ENCODE results near the gene SNX25. TPM values are rescaled to one million over a fixed set of nuclear protein-coding genes. Genes with fewer than 3 reads are reported as not detected.

The SNX25 gene
- total RNA-seq, 1 experiment from 2014 or later: 16.7 TPM

DNA sequence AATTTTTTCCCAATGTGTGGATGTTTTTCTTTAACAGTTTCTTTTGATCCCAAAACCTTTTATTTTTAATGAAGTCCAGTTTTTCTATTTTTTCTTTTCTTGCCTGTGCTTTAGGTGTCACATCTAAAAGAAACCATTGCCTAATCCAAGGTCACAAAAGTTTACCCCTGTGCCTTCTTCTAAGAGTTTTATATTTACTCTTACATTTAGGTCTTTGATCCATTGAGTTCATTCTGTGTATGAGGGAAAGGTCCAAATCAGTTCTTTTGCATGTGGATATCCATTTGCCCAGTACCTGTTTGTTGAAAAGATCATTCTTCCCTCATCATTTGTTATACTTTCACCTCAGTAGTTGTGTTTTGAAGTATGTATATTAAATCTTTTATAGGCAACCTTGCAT is 173.4 kb downstream of the SNX25 start:
- no peak overlapping the region for H3K4me3 ChIP-seq (ENCODE audit: low read depth in 2 of 2, low read length in 2 of 2)
- POLR2A ChIA-PET: no interaction called here
- no TSS peak for BruUV-seq (replicated peaks)
- H3K9me3 ChIP-seq (ENCODE audit: control insufficient read depth, insufficient read depth, low read depth, low read length): no peaks in the 10 kb centered on the region
- TF ChIP-seq TCF7L2 (IDR thresholded peaks at IDR 0.05; ENCODE audit: low read depth, low read length) (no peak), REST (IDR thresholded peaks at IDR 0.05; ENCODE audit: insufficient read depth in 1 of 2, low read depth in 2 of 2, low read length in 1 of 2) (no peak), POLR2AphosphoS5 (IDR thresholded peaks at IDR 0.05; ENCODE audit: low read depth, low read length) (no peak), SIN3A (IDR thresholded peaks at IDR 0.05; ENCODE audit: borderline replicate concordance, insufficient read depth, low read depth, low read length) (no peak)
- TF ChIP-seq, protein P1, sequence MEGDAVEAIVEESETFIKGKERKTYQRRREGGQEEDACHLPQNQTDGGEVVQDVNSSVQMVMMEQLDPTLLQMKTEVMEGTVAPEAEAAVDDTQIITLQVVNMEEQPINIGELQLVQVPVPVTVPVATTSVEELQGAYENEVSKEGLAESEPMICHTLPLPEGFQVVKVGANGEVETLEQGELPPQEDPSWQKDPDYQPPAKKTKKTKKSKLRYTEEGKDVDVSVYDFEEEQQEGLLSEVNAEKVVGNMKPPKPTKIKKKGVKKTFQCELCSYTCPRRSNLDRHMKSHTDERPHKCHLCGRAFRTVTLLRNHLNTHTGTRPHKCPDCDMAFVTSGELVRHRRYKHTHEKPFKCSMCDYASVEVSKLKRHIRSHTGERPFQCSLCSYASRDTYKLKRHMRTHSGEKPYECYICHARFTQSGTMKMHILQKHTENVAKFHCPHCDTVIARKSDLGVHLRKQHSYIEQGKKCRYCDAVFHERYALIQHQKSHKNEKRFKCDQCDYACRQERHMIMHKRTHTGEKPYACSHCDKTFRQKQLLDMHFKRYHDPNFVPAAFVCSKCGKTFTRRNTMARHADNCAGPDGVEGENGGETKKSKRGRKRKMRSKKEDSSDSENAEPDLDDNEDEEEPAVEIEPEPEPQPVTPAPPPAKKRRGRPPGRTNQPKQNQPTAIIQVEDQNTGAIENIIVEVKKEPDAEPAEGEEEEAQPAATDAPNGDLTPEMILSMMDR (IDR thresholded peaks at IDR 0.05): no peak
- no peaks in the 10 kb centered on the region for H3K36me3 ChIP-seq (ENCODE audit: control insufficient read depth, insufficient read depth, low read length)
- CTCF ChIA-PET: no interaction called here
- H3K27ac ChIP-seq (ENCODE audit: low read length): no peak overlapping the region
- no peaks in the 10 kb centered on the region for H3K27me3 ChIP-seq (ENCODE audit: control insufficient read depth, insufficient read depth, low read length)
- in situ Hi-C loops (cut with HindIII; ENCODE audit: low pct_unique_long_range_greater_than_20kb, low sequenced_read_pairs) (no loop called here), intact Hi-C loops (cut with micrococcal nuclease; ENCODE audit: unreplicated experiment) (no loop called here)
- no peak for DNase-seq (ENCODE audit: low read depth, low spot score)
- ATAC-seq: no peak
- no peaks in the 10 kb centered on the region for H3K4me1 ChIP-seq (ENCODE audit: control insufficient read depth, insufficient read depth, low read length)

- ChIA-PET CTCF (no interaction called here), POLR2A (no interaction called here)
- TF ChIP-seq TCF7L2 (IDR thresholded peaks at IDR 0.05; ENCODE audit: low read depth, low read length): no peak
- no peak for TF ChIP-seq REST (IDR thresholded peaks at IDR 0.05; ENCODE audit: insufficient read depth in 1 of 2, low read depth in 2 of 2, low read length in 1 of 2)
- TF ChIP-seq POLR2AphosphoS5 (IDR thresholded peaks at IDR 0.05; ENCODE audit: low read depth, low read length): no peak
- TF ChIP-seq, protein P1 (IDR thresholded peaks at IDR 0.05): no peak
- no peak for TF ChIP-seq SIN3A (IDR thresholded peaks at IDR 0.05; ENCODE audit: borderline replicate concordance, insufficient read depth, low read depth, low read length)
- in situ Hi-C loops (cut with HindIII; ENCODE audit: low pct_unique_long_range_greater_than_20kb, low sequenced_read_pairs) (no loop called here), intact Hi-C loops (cut with micrococcal nuclease; ENCODE audit: unreplicated experiment) (no loop called here)
- no peak overlapping the region for H3K27ac ChIP-seq (ENCODE audit: low read length)
- H3K27me3 ChIP-seq (ENCODE audit: control insufficient read depth, insufficient read depth, low read length): no peaks in the 10 kb centered on the region
- no peak overlapping the region for H3K4me3 ChIP-seq (ENCODE audit: low read depth in 2 of 2, low read length in 2 of 2)
- H3K36me3 ChIP-seq (ENCODE audit: control insufficient read depth, insufficient read depth, low read length): no peaks in the 10 kb centered on the region
- no TSS peak for BruUV-seq (replicated peaks)
- ATAC-seq (no peak), DNase-seq (ENCODE audit: low read depth, low spot score) (no peak)
- H3K9me3 ChIP-seq (ENCODE audit: control insufficient read depth, insufficient read depth, low read depth, low read length): no peaks in the 10 kb centered on the region
- no peaks in the 10 kb centered on the region for H3K4me1 ChIP-seq (ENCODE audit: control insufficient read depth, insufficient read depth, low read length)
Measured at GRCh38 chr4:185383451-185383850, 174.1 kb downstream of the SNX25 start.
